D341Med (cell line): ENCODE data around the gene INPP4B.

Source experiments
- DNase-seq: peaks from one replicate; pipeline ENCODE4 v3.0.0; 2012; ENCODE audit warnings: low spot score

Gene INPP4B

GRCh38 chr4:142345924-142346323, 500.2 kb downstream of the INPP4B start:
- DNase-seq, result no peak

- no peak for DNase-seq
These were observed 504.8 kb downstream of the INPP4B start for GRCh38 chr4:142341268-142341667.

GRCh38 chr4:142339053-142339452, 507.0 kb downstream of the INPP4B start:
- no peak for DNase-seq

- DNase-seq, result no peak
These were observed 509.7 kb downstream of the INPP4B start for GRCh38 chr4:142336251-142336934.

GRCh38 chr4:142334931-142335330, 511.2 kb downstream of the INPP4B start:
- DNase-seq, result no peak

GRCh38 chr4:142331646-142332045, 514.5 kb downstream of the INPP4B start:
- no peak for DNase-seq

- no peak for DNase-seq
These were observed 515.0 kb downstream of the INPP4B start for GRCh38 chr4:142331132-142331531.

GRCh38 chr4:142330311-142330710, 515.8 kb downstream of the INPP4B start:
- DNase-seq, result no peak

GRCh38 chr4:142329313-142329712, 516.8 kb downstream of the INPP4B start:
- DNase-seq, result no peak

- no peak for DNase-seq
These were observed 519.9 kb downstream of the INPP4B start for GRCh38 chr4:142326181-142326580.

- no peak for DNase-seq
These were observed 521.5 kb downstream of the INPP4B start for GRCh38 chr4:142324572-142324971.

- no peak for DNase-seq
These were observed 523.1 kb downstream of the INPP4B start for GRCh38 chr4:142322996-142323395.

GRCh38 chr4:142318280-142318679, 527.8 kb downstream of the INPP4B start:
- DNase-seq, result no peak

GRCh38 chr4:142316913-142317312, 529.2 kb downstream of the INPP4B start:
- no peak for DNase-seq

- no peak for DNase-seq
These were observed 530.1 kb downstream of the INPP4B start for GRCh38 chr4:142316025-142316424.

GRCh38 chr4:142314686-142315085, 531.4 kb downstream of the INPP4B start:
- no peak for DNase-seq

GRCh38 chr4:142314247-142314646, 531.9 kb downstream of the INPP4B start:
- DNase-seq, result no peak

- no peak for DNase-seq
These were observed 533.7 kb downstream of the INPP4B start for GRCh38 chr4:142312391-142312790.

- no peak for DNase-seq
These were observed 534.2 kb downstream of the INPP4B start for GRCh38 chr4:142311916-142312315.

GRCh38 chr4:142309772-142310171, 536.3 kb downstream of the INPP4B start:
- no peak for DNase-seq

- no peak for DNase-seq
These were observed 538.2 kb downstream of the INPP4B start for GRCh38 chr4:142307857-142308256.

GRCh38 chr4:142297313-142297712, 548.8 kb downstream of the INPP4B start:
- DNase-seq, result no peak

GRCh38 chr4:142293536-142293935, 552.6 kb downstream of the INPP4B start:
- DNase-seq, result no peak

GRCh38 chr4:142292231-142292630, 553.9 kb downstream of the INPP4B start:
- DNase-seq, result no peak
